Muscle layer of duodenum (tissue), 2 donors: ENCODE measurements around the gene ASB3.

Source experiments
- H3K27ac ChIP-seq: one replicate; pipeline ENCODE4 v1.7.0; 2013; ENCODE audit warnings: mild to moderate bottlenecking, low read length
- H3K27me3 ChIP-seq: one replicate; pipeline ENCODE4 v1.7.0; 2013; ENCODE audit warnings: low read depth, mild to moderate bottlenecking, control low read depth, low read length
- H3K36me3 ChIP-seq, 2 donors: one replicate each; pipeline ENCODE4 v1.7.0; 2013; ENCODE audit warnings: low read length in 2 of 2, control low read depth in 1 of 2, mild to moderate bottlenecking in 1 of 2; ENCODE audit not compliant: insufficient read depth in 2 of 2, control insufficient read depth in 1 of 2
- H3K4me1 ChIP-seq, 2 donors: one replicate each; pipeline ENCODE4 v1.7.0; 2013; ENCODE audit warnings: low read length in 2 of 2, mild to moderate bottlenecking in 2 of 2, control low read depth in 1 of 2, moderate library complexity in 1 of 2; ENCODE audit not compliant: insufficient read depth in 2 of 2, control insufficient read depth in 1 of 2
- H3K4me3 ChIP-seq, 2 donors: one replicate each; pipeline ENCODE4 v1.7.0; 2013; ENCODE audit warnings: low read length in 2 of 2, low read depth in 1 of 2, mild to moderate bottlenecking in 1 of 2
- H3K9me3 ChIP-seq, 2 donors: one replicate each; pipeline ENCODE4 v1.7.0; 2013; ENCODE audit warnings: low read length in 2 of 2, control low read depth in 1 of 2, mild to moderate bottlenecking in 1 of 2; ENCODE audit not compliant: control insufficient read depth in 1 of 2
- donor health status: healthy.

Gene ASB3

GRCh38 chr2:53820048-53820447, 33.3 kb upstream of the ASB3 start:
- Histone ChIP-seq H3K4me3 (peak overlapping the region in 1 of 2 donors; percentile 26), H3K36me3 (peaks cover 23 to 42% of the 10 kb centered on the region in 2 donors), H3K27ac (no peak overlapping the region), H3K9me3 (no peaks in the 10 kb centered on the region), H3K4me1 (no peaks in the 10 kb centered on the region), H3K27me3 (no peaks in the 10 kb centered on the region)

GRCh38 chr2:53819634-53820033, 32.9 kb upstream of the ASB3 start:
- Histone ChIP-seq H3K27me3 (no peaks in the 10 kb centered on the region), H3K4me1 (no peaks in the 10 kb centered on the region), H3K27ac (no peak overlapping the region), H3K4me3 (peak overlapping the region in 1 of 2 donors; percentile 26), H3K9me3 (no peaks in the 10 kb centered on the region), H3K36me3 (peaks cover 23 to 44% of the 10 kb centered on the region in 2 donors)

DNA sequence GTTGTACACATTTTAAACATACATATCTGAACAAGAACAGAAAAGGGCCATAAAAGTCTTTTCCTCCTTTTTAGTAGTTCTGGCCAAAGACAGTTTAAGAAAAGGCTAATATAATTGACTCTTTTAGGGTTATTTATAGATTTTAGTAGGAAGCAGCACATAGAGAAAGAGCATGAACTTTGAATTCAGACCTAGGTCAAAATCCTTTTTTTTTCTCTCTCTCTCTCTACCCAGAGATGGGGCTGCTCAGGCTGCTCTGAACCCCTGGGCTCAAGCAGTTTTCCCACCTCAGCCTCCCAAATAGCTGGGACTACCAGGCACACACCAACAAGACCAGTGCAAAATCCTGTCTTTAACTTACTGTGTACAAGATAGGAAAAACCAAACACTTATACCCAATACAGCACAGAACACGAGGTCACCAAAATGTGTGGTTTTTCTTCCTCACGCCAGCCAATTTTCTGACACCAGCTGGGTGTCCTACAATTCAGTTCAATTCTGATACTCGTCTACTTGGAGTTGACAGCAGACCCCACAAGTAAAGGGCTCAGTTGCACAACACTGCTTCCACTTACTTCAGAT, 32.2 kb upstream of the ASB3 start:
- no peak overlapping the region for H3K27ac ChIP-seq
- H3K9me3 ChIP-seq: no peaks in the 10 kb centered on the region
- H3K36me3 ChIP-seq: peaks cover 23 to 45% of the 10 kb centered on the region in 2 donors
- no peaks in the 10 kb centered on the region for H3K27me3 ChIP-seq
- H3K4me1 ChIP-seq: no peaks in the 10 kb centered on the region
- H3K4me3 ChIP-seq: no peak overlapping the region

DNA sequence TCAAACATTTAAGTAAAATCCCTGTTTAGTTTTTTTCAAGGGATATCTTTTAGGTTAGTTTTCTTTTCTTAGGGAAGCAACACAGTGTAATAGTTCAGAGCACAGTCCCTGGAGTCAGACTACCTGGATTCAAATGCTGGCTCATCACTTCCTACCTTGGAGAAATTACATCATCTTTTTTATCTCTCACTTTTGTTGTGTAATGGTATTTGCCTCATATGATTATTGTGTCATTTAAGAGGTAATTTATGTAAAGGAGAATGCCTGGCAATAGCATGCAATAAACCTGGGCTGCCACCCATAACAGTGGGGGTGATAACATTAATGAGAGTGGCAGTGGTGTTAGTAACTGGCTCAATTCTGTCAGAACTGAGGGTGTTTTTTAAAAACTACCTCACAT, 26.4 kb upstream of the ASB3 start:
- no peak overlapping the region for H3K27ac ChIP-seq
- no peaks in the 10 kb centered on the region for H3K4me1 ChIP-seq
- no peaks in the 10 kb centered on the region for H3K27me3 ChIP-seq
- no peaks in the 10 kb centered on the region for H3K9me3 ChIP-seq
- H3K36me3 ChIP-seq: peaks cover 55 to 79% of the 10 kb centered on the region in 2 donors
- H3K4me3 ChIP-seq: no peak overlapping the region

- Histone ChIP-seq H3K9me3 (no peaks in the 10 kb centered on the region), H3K4me1 (no peaks in the 10 kb centered on the region), H3K36me3 (peaks cover 61 to 80% of the 10 kb centered on the region in 2 donors), H3K4me3 (no peak overlapping the region), H3K27ac (no peak overlapping the region), H3K27me3 (no peaks in the 10 kb centered on the region)
Measured at GRCh38 chr2:53811601-53812000, 24.8 kb upstream of the ASB3 start.

GRCh38 chr2:53802617-53803151, 15.9 kb upstream of the ASB3 start:
- Histone ChIP-seq H3K27ac (no peak overlapping the region), H3K27me3 (no peaks in the 10 kb centered on the region), H3K4me3 (no peak overlapping the region), H3K36me3 (peaks cover 53 to 54% of the 10 kb centered on the region in 2 donors), H3K9me3 (no peaks in the 10 kb centered on the region), H3K4me1 (no peaks in the 10 kb centered on the region)

GRCh38 chr2:53801547-53801946, 14.8 kb upstream of the ASB3 start:
- H3K27ac ChIP-seq: no peak overlapping the region
- H3K4me1 ChIP-seq: no peaks in the 10 kb centered on the region
- H3K27me3 ChIP-seq: no peaks in the 10 kb centered on the region
- H3K9me3 ChIP-seq: no peaks in the 10 kb centered on the region
- H3K36me3 ChIP-seq: peaks cover 46 to 47% of the 10 kb centered on the region in 2 donors
- H3K4me3 ChIP-seq: no peak overlapping the region

GRCh38 chr2:53793821-53794220, 7.1 kb upstream of the ASB3 start:
- no peak overlapping the region for H3K27ac ChIP-seq
- H3K27me3 ChIP-seq: no peaks in the 10 kb centered on the region
- peaks cover 11 to 30% of the 10 kb centered on the region in 2 donors for H3K36me3 ChIP-seq

GRCh38 chr2:53793261-53793660, 6.5 kb upstream of the ASB3 start:
- Histone ChIP-seq H3K27me3 (no peaks in the 10 kb centered on the region), H3K4me3 (no peak overlapping the region), H3K27ac (no peak overlapping the region), H3K36me3 (peaks cover 10 to 30% of the 10 kb centered on the region in 2 donors), H3K9me3 (no peaks in the 10 kb centered on the region), H3K4me1 (peaks cover 2 to 8% of the 10 kb centered on the region in 2 donors)

More at GRCh38 chr2:53793821-53794220, 7.1 kb upstream of the ASB3 start:
- H3K4me3 ChIP-seq: no peak overlapping the region
- no peaks in the 10 kb centered on the region for H3K9me3 ChIP-seq
- H3K4me1 ChIP-seq: peaks cover 0 to 2% of the 10 kb centered on the region in 2 donors

DNA sequence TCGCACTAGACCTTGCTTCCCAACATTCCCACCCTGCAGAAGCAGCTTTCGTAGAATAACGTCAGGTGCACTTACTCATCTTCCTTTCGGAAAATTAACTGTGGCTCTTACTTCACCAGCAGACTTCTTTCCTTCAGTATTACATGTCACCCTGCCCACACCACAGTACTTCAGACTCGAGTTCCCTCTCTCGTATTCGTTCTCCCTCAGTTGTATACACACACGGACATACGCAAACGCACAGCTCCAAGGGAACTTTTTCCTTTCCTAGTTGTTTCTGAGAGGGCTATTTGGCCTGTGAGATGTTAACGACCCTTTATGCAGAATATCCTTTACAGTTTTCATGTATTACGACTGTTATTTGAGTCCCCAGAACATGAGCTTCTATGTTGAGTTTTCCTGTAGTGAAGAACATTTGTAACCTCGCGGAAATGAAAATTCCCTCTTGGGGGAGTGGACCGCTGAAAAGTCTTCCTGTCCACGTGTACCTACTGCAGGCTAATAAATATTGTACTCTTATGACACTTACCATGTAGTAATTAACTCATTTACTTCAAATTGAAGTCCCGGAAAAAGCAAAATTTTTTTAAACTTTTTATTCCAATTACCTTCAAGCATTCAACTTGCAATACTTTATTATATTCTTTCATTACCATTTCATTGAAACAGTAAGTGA, 999 bp upstream of the ASB3 start:
- H3K27ac ChIP-seq: peak overlapping the region; percentile 92
- H3K4me1 ChIP-seq: peaks cover 13 to 44% of the 10 kb centered on the region in 2 donors
- no peaks in the 10 kb centered on the region for H3K27me3 ChIP-seq
- peak overlapping the region; percentile 98 to 100 for H3K4me3 ChIP-seq
- peaks cover 0 to 5% of the 10 kb centered on the region in 2 donors for H3K36me3 ChIP-seq
- no peaks in the 10 kb centered on the region for H3K9me3 ChIP-seq

DNA sequence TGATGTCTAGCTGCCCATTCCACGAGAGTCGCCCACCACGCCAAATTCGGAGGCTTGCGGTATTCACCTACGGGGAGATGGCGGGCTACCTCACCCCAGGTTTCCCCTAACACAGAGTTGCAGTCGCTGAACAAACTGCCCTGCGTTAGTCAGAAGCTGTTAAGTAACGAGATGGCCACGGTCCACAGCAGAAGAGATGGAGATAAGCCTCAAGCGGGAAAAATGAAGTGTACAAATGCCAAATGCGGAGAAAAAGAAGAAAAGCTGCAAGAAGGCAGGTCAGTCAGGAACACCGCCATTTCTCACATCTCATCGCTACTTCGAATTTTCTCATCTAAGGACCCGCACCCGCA, 425 bp downstream of the ASB3 start:
- H3K36me3 ChIP-seq: peaks cover 0 to 5% of the 10 kb centered on the region in 2 donors
- peak overlapping the region; percentile 98 to 100 for H3K4me3 ChIP-seq
- no peaks in the 10 kb centered on the region for H3K9me3 ChIP-seq
- no peaks in the 10 kb centered on the region for H3K27me3 ChIP-seq
- peak overlapping the region; percentile 92 for H3K27ac ChIP-seq
- peaks cover 13 to 48% of the 10 kb centered on the region in 2 donors for H3K4me1 ChIP-seq
